ENCODE measurements around the gene VAPA.

DNA sequence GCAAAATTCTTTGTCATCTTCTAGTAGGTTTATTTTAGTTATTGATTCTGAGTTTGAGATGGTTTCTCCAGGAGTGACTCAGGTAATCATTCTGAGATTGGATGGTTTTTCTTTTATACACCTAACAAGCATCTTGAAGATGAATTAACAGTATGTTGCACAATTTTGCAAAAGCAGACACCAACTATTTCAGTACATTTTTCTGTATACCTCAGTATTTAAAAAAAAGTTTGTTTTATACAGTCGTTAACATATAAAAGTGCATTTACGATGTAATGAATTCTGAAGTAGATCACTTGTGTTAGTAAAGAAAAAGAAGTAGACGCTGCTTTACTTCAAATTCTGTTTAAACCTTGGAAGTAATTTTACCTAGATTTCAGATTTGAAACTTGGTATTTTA, 3.0 kb downstream of the VAPA start:
- no peak for TF ChIP-seq POLR2A (IDR thresholded peaks at IDR 0.05)
- TF ChIP-seq, protein P1, sequence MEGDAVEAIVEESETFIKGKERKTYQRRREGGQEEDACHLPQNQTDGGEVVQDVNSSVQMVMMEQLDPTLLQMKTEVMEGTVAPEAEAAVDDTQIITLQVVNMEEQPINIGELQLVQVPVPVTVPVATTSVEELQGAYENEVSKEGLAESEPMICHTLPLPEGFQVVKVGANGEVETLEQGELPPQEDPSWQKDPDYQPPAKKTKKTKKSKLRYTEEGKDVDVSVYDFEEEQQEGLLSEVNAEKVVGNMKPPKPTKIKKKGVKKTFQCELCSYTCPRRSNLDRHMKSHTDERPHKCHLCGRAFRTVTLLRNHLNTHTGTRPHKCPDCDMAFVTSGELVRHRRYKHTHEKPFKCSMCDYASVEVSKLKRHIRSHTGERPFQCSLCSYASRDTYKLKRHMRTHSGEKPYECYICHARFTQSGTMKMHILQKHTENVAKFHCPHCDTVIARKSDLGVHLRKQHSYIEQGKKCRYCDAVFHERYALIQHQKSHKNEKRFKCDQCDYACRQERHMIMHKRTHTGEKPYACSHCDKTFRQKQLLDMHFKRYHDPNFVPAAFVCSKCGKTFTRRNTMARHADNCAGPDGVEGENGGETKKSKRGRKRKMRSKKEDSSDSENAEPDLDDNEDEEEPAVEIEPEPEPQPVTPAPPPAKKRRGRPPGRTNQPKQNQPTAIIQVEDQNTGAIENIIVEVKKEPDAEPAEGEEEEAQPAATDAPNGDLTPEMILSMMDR (IDR thresholded peaks at IDR 0.05 in 8 of 11, conservative IDR thresholded peaks at IDR 0.05 in 3 of 11) = no peak

Measured in spleen (tissue), 7 donors.